Measurements from ENCODE around the gene SRXN1. TPM values are rescaled to one million over a fixed set of nuclear protein-coding genes. Genes with fewer than 3 reads are reported as not detected.

Gene SRXN1
- total RNA-seq, 3 donors from 2014 or later, result 16.2 to 30.2 (median 21.1) TPM

DNA sequence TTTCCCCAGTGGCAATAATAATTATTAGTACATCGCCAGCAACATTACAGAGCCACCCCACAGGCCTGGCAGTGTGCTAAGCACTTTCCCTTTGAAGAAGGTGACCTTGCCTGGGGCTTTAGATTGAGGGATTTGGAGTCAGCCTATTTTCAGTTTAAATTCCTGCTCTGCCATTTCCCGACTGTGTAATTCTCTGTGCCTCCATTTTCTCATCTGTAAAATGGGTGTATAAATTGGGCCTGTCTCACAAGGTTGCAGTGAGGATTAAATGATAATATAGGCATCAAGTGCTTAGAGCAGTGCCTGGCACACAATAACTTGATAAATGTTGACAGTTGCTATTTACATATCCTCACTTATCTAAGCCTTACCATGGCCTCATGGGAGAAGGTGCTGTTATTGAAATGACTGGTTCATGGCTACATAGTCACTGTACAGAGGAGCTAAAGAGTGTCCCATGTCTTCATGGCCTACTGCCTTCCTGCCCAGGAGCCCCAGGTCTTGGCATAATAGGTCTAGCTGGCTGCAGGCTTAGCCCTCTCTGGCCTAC is 27.7 kb upstream of the SRXN1 start:
- Histone ChIP-seq H3K27ac (no peak overlapping the region), H3K4me3 (no peak overlapping the region), H3K9me3 (no peaks in the 10 kb centered on the region), H3K27me3 (peaks cover 9 to 83% of the 10 kb centered on the region in 2 donors), H3K4me1 (peaks cover 0 to 4% of the 10 kb centered on the region in 2 donors), H3K36me3 (no peaks in the 10 kb centered on the region)
- DNase-seq (ENCODE audit: low spot score in 2 of 2), result no peak
- intact Hi-C loops (cut with DNase I; ENCODE audit: low total_unique reads), result no loop called here
- TF ChIP-seq POLR2AphosphoS5 (IDR thresholded peaks at IDR 0.05) (no peak), POLR2A (IDR thresholded peaks at IDR 0.05) (no peak)
- TF ChIP-seq, protein P1, sequence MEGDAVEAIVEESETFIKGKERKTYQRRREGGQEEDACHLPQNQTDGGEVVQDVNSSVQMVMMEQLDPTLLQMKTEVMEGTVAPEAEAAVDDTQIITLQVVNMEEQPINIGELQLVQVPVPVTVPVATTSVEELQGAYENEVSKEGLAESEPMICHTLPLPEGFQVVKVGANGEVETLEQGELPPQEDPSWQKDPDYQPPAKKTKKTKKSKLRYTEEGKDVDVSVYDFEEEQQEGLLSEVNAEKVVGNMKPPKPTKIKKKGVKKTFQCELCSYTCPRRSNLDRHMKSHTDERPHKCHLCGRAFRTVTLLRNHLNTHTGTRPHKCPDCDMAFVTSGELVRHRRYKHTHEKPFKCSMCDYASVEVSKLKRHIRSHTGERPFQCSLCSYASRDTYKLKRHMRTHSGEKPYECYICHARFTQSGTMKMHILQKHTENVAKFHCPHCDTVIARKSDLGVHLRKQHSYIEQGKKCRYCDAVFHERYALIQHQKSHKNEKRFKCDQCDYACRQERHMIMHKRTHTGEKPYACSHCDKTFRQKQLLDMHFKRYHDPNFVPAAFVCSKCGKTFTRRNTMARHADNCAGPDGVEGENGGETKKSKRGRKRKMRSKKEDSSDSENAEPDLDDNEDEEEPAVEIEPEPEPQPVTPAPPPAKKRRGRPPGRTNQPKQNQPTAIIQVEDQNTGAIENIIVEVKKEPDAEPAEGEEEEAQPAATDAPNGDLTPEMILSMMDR (IDR thresholded peaks at IDR 0.05), result no peak

DNA sequence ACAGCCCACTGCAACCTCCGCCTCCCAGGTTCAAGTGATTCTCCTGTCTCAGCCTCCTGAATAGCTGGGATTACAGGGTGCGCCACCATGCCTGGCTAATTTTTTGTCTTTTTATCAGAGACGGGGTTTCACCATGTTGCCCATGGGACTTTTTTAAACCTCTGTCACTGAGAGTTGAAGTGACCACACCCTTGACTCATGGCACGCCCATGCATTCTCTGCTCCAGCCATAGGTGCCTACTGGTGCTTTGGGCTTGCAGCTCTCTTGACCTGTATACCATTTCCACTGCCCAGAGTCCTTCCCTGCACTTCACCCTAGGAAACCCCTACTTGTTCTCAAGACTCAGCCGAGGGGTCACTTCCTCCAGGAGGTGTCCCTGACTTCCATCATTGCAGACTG is 25.0 kb upstream of the SRXN1 start:
- H3K36me3 ChIP-seq, result no peaks in the 10 kb centered on the region
- H3K9me3 ChIP-seq, result no peaks in the 10 kb centered on the region
- no peak for DNase-seq (ENCODE audit: low spot score in 2 of 2)
- no peak overlapping the region for H3K4me3 ChIP-seq
- no peak overlapping the region for H3K27ac ChIP-seq
- TF ChIP-seq, protein P1 (IDR thresholded peaks at IDR 0.05), result no peak
- TF ChIP-seq POLR2A (IDR thresholded peaks at IDR 0.05) (no peak), POLR2AphosphoS5 (IDR thresholded peaks at IDR 0.05) (no peak)
- intact Hi-C loops (cut with DNase I; ENCODE audit: low total_unique reads), result no loop called here
- H3K27me3 ChIP-seq, result peaks cover 9 to 89% of the 10 kb centered on the region in 2 donors
- H3K4me1 ChIP-seq, result peaks cover 3 to 4% of the 10 kb centered on the region in 2 donors

DNA sequence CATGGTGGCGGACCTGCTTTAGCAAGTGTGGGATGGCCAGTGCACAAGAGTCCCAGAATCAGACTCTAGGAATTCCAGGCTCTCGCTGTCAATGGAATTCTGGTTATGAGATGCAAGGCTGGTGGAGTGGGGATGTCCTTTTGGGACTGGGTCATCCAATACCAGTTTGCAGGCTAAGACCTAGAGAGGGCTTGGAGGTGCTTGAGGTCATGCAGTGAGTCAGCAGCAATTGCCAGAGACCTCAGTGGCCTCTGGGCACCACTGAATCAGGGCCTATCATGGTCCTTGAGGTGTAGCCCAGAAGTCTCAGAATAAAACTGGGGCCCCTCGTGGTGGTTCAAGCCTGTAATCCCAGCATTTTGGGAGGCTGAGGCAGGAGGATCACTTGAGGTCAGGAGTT is 24.0 kb upstream of the SRXN1 start:
- Histone ChIP-seq H3K9me3 (no peaks in the 10 kb centered on the region), H3K4me3 (no peak overlapping the region), H3K27me3 (peaks cover 7 to 88% of the 10 kb centered on the region in 2 donors), H3K36me3 (no peaks in the 10 kb centered on the region), H3K27ac (no peak overlapping the region), H3K4me1 (peaks cover 3 to 4% of the 10 kb centered on the region in 2 donors)
- no peak for DNase-seq (ENCODE audit: low spot score in 2 of 2)
- intact Hi-C loops (cut with DNase I; ENCODE audit: low total_unique reads), result no loop called here
- TF ChIP-seq, protein P1 (IDR thresholded peaks at IDR 0.05), result no peak
- TF ChIP-seq POLR2A (IDR thresholded peaks at IDR 0.05), result no peak
- no peak for TF ChIP-seq POLR2AphosphoS5 (IDR thresholded peaks at IDR 0.05)

DNA sequence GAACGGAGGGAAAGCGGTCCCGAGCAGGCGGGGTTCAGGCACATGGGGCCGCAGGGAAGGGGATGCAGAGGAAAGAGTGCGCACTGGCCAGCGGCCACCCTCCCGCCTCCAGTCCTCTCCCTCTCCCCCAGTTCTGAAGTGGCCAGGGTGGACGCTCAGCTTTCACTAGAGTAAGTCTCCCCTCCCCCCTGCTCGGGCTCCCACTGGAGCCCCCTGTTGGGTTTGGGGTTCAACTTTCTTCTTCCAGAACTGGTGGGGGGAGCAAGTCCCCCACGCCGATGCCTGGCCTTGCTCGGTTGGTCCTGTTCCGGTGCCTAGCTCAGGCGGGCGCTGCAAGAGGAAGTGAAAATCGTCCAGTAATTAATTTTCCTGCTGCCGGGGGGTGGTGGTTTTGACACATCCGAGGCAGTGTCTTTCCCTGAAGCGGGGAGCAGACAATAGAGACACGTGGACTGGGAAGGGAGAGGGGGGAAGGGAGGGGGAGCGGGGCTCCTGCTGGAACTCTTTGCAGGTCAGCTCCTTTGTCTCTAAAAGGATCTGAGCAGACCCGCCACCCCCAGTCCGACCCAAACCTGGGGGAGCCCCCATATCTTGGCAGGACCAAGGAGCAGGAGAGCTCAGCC is 23.4 kb upstream of the SRXN1 start:
- Histone ChIP-seq H3K4me1 (peaks cover 3 to 4% of the 10 kb centered on the region in 2 donors), H3K27ac (no peak overlapping the region), H3K9me3 (no peaks in the 10 kb centered on the region), H3K36me3 (no peaks in the 10 kb centered on the region), H3K27me3 (peaks cover 7 to 88% of the 10 kb centered on the region in 2 donors), H3K4me3 (no peak overlapping the region)
- TF ChIP-seq, protein P1 (IDR thresholded peaks at IDR 0.05), result no peak
- no peak for TF ChIP-seq POLR2AphosphoS5 (IDR thresholded peaks at IDR 0.05)
- no peak for DNase-seq (ENCODE audit: low spot score in 2 of 2)
- intact Hi-C loops (cut with DNase I; ENCODE audit: low total_unique reads), result no loop called here

DNA sequence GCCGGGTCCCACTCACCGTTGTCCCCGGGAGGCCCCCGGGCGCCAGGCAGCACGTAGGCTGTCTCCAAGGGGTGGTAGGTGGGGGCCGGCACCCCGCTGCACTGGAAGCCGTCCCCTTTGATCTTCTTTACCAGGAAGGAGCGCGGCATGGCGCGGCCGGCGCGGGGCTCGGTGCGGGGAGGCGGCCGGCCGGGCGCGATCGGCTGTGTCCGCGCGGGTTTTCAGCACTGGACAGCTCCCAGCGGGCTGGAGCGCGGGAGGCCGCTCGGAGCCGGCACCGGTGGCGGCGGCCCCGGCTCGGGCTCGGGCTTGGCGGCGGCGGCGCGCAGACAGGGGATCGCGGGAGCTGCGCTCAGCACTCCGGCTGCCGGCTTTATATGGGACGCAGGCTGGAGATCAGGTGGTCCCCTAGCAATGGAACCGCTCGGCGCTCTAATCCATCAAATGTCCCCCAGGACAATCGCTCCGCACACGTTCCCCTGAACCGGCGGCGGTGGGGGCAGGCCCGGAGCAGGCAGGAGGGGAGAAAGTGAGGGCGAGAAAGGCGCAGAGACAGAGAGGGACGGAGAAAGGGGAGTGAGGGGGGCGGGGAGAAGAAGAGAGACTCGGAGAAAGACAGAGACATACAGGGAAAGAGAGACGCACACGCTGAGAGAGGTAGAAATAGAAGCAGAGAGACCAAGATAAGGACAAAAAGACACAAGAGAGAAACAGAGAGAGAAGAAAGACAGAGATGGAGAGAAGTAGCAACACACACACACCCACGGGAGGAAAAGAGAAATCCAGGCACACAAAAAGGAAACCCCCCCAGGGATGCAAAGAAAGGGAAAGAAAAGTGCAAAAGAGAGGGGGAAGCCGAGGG is 22.7 kb upstream of the SRXN1 start, which contains the start of gene SCRT2:
Gene SCRT2, minus strand, starts transcription at position 350 of the 862 bp plus-strand sequence. Its CDS starts 201 bp downstream, at position 149.
- Histone ChIP-seq H3K27me3 (peaks cover 3 to 86% of the 10 kb centered on the region in 2 donors), H3K4me3 (peak within 1 kb of the TSS in 1 of 3 donors; percentile 36), H3K4me1 (peaks cover 3 to 4% of the 10 kb centered on the region in 2 donors), H3K36me3 (no peaks in the 10 kb centered on the region), H3K27ac (no peak within 1 kb of the TSS), H3K9me3 (no peaks in the 10 kb centered on the region)
- TF ChIP-seq POLR2AphosphoS5 (IDR thresholded peaks at IDR 0.05), result no peak
- TF ChIP-seq, protein P1 (IDR thresholded peaks at IDR 0.05), result no peak
- intact Hi-C loops (cut with DNase I; ENCODE audit: low total_unique reads), result no loop called here
- peak in 1 of 2 donors; percentile 79 for DNase-seq (ENCODE audit: low spot score in 2 of 2)
